WTC11 (cell line): ENCODE results near the gene BDH2. TPM values are rescaled to one million over a fixed set of nuclear protein-coding genes. Genes with fewer than 3 reads are reported as not detected.

Source experiments
- ATAC-seq: fragments of 200-7000 bp; cut with Tn5 transposase; 2 replicates; pipeline ENCODE4 v1.10.0; 2021; ENCODE audit warnings: mild to moderate bottlenecking, moderate library complexity
- CTCF ChIA-PET: fragments of 300-600 bp; sonication (Branson Sonifier 250); formaldehyde crosslinking; loops from one replicate; lab custom pipeline; 2021; ENCODE audit warnings: antibody characterized with exemption; lab: Charles Lee
- POLR2A ChIA-PET: fragments of 350-600 bp; sonication (Branson Sonifier 250); formaldehyde crosslinking; loops from one replicate; lab custom pipeline; 2021; ENCODE audit warnings: antibody characterized with exemption; lab: Charles Lee
- DNase-seq: peaks from one replicate; pipeline ENCODE4 v3.0.0; 2021; ENCODE audit warnings: low spot score
- H3K27ac Mint-ChIP-seq: 2 replicates; pipeline ENCODE4 v1.8.0; 2021; ENCODE audit warnings: mixed read lengths
- H3K27me3 Mint-ChIP-seq: 2 replicates; pipeline ENCODE4 v1.8.0; 2021; ENCODE audit warnings: low read depth, mild to moderate bottlenecking, moderate library complexity, mixed read lengths
- H3K36me3 Mint-ChIP-seq: 2 replicates; pipeline ENCODE4 v1.8.0; 2021; ENCODE audit warnings: mixed read lengths
- H3K4me1 Mint-ChIP-seq: 2 replicates; pipeline ENCODE4 v1.8.0; 2022; ENCODE audit warnings: mixed read lengths
- H3K4me3 Mint-ChIP-seq: 2 replicates; pipeline ENCODE4 v1.8.0; 2021; ENCODE audit warnings: mild to moderate bottlenecking, moderate library complexity, mixed read lengths
- H3K9me3 Mint-ChIP-seq: 2 replicates; pipeline ENCODE4 v1.8.0; 2021; ENCODE audit warnings: mixed read lengths
- ATF1 ChIP-seq: sonication (generic); formaldehyde crosslinking; IDR thresholded peaks from 2 replicates; pipeline ENCODE4 v1.8.1; 2023; ENCODE audit warnings: mild to moderate bottlenecking, moderate library complexity, missing genetic modification reagents
- ATF6 ChIP-seq: sonication (generic); formaldehyde crosslinking; IDR thresholded peaks from 2 replicates; pipeline ENCODE4 v1.8.1; 2023; ENCODE audit warnings: mild to moderate bottlenecking, missing genetic modification reagents
- CBFB ChIP-seq: sonication (generic); formaldehyde crosslinking; IDR thresholded peaks from 2 replicates; pipeline ENCODE4 v1.8.1; 2022; ENCODE audit warnings: mild to moderate bottlenecking, low read depth, missing genetic modification reagents
- CREB1 ChIP-seq: sonication (generic); formaldehyde crosslinking; IDR thresholded peaks from 2 replicates; pipeline ENCODE4 v1.8.0; 2023; ENCODE audit warnings: mild to moderate bottlenecking, missing genetic modification reagents
- CTCF ChIP-seq: fragments of 200-600 bp; IDR thresholded peaks from 2 replicates; pipeline ENCODE4 v1.8.0; 2022; ENCODE audit warnings: antibody characterized with exemption
- ERG ChIP-seq: fragments of 250-450 bp; sonication (Bioruptor Pico); IDR thresholded peaks from 2 replicates; pipeline ENCODE4 v1.8.0; 2021; ENCODE audit warnings: mild to moderate bottlenecking
- ETV6 ChIP-seq: sonication (generic); formaldehyde crosslinking; IDR thresholded peaks from 2 replicates; pipeline ENCODE4 v1.8.1; 2022; ENCODE audit warnings: mild to moderate bottlenecking, missing genetic modification reagents
- FOXK1 ChIP-seq: sonication (generic); formaldehyde crosslinking; IDR thresholded peaks from 2 replicates; pipeline ENCODE4 v1.8.0; 2022; ENCODE audit warnings: mild to moderate bottlenecking, moderate library complexity, missing genetic modification reagents
- FOXP1 ChIP-seq: sonication (generic); formaldehyde crosslinking; IDR thresholded peaks from 2 replicates; pipeline ENCODE4 v1.8.0; 2022; ENCODE audit warnings: missing genetic modification reagents, mild to moderate bottlenecking, moderate library complexity, borderline replicate concordance
- GABPB1 ChIP-seq: sonication (generic); formaldehyde crosslinking; IDR thresholded peaks from 2 replicates; pipeline ENCODE4 v1.8.1; 2023; ENCODE audit warnings: mild to moderate bottlenecking, missing genetic modification reagents
- GTF2I ChIP-seq: fragments of 250-450 bp; sonication (Bioruptor Pico); conservative IDR thresholded peaks from 2 replicates; pipeline ENCODE4 v1.4.0; 2021; ENCODE audit warnings: mild to moderate bottlenecking
- HMGA2 ChIP-seq: fragments of 250-450 bp; sonication (Bioruptor Pico); IDR thresholded peaks from 2 replicates; pipeline ENCODE4 v1.4.0; 2021; ENCODE audit warnings: mild to moderate bottlenecking, moderate library complexity
- JUN ChIP-seq: sonication (generic); formaldehyde crosslinking; IDR thresholded peaks from 2 replicates; pipeline ENCODE4 v1.8.0; 2023; ENCODE audit warnings: mild to moderate bottlenecking, missing genetic modification reagents
- KAT7 ChIP-seq: sonication (generic); formaldehyde crosslinking; IDR thresholded peaks from 2 replicates; pipeline ENCODE4 v1.8.1; 2023; ENCODE audit warnings: missing genetic modification reagents, mild to moderate bottlenecking, borderline replicate concordance
- NFE2L1 ChIP-seq: sonication (generic); formaldehyde crosslinking; IDR thresholded peaks from 2 replicates; pipeline ENCODE4 v1.8.1; 2023; ENCODE audit warnings: missing genetic modification reagents
- NFYB ChIP-seq: sonication (generic); formaldehyde crosslinking; conservative IDR thresholded peaks from 2 replicates; pipeline ENCODE4 v1.8.0; 2022; ENCODE audit warnings: low read depth, missing genetic modification reagents
- NR1H2 ChIP-seq: sonication (generic); formaldehyde crosslinking; IDR thresholded peaks from 2 replicates; pipeline ENCODE4 v1.9.0; 2021; ENCODE audit warnings: mild to moderate bottlenecking, moderate library complexity, missing genetic modification reagents
- OVOL2 ChIP-seq: fragments of 250-450 bp; sonication (Bioruptor Pico); IDR thresholded peaks from 2 replicates; pipeline ENCODE4 v1.9.0; 2021; ENCODE audit warnings: mild to moderate bottlenecking, borderline replicate concordance
- RELA ChIP-seq: sonication (generic); formaldehyde crosslinking; IDR thresholded peaks from 2 replicates; pipeline ENCODE4 v1.8.1; 2022; ENCODE audit warnings: missing genetic modification reagents, mild to moderate bottlenecking, borderline replicate concordance
- SMAD4 ChIP-seq: sonication (generic); formaldehyde crosslinking; IDR thresholded peaks from 2 replicates; pipeline ENCODE4 v1.8.0; 2022; ENCODE audit warnings: mild to moderate bottlenecking, missing genetic modification reagents
- SOX15 ChIP-seq: fragments of 250-450 bp; sonication (Bioruptor Pico); IDR thresholded peaks from 2 replicates; pipeline ENCODE4 v1.9.0; 2021; ENCODE audit warnings: mild to moderate bottlenecking
- TCF7 ChIP-seq: sonication (generic); formaldehyde crosslinking; IDR thresholded peaks from 2 replicates; pipeline ENCODE4 v1.8.0; 2022; ENCODE audit warnings: mild to moderate bottlenecking, low read depth, missing genetic modification reagents, moderate library complexity
- USF1 ChIP-seq: sonication (generic); formaldehyde crosslinking; IDR thresholded peaks from 2 replicates; pipeline ENCODE4 v1.8.0; 2022; ENCODE audit warnings: mild to moderate bottlenecking, missing genetic modification reagents
- ZNF121 ChIP-seq: sonication (generic); formaldehyde crosslinking; IDR thresholded peaks from 2 replicates; pipeline ENCODE4 v1.8.0; 2023; ENCODE audit warnings: missing genetic modification reagents
- ZNF138 ChIP-seq: sonication (generic); formaldehyde crosslinking; conservative IDR thresholded peaks from 2 replicates; pipeline ENCODE4 v1.8.1; 2022; ENCODE audit warnings: mild to moderate bottlenecking, moderate library complexity, missing genetic modification reagents
- ZNF219 ChIP-seq: sonication (generic); formaldehyde crosslinking; IDR thresholded peaks from 2 replicates; pipeline ENCODE4 v1.8.0; 2023; ENCODE audit warnings: missing genetic modification reagents, mild to moderate bottlenecking, borderline replicate concordance
- ZNF232 ChIP-seq: sonication (generic); formaldehyde crosslinking; IDR thresholded peaks from 2 replicates; pipeline ENCODE4 v1.8.0; 2022; ENCODE audit warnings: mild to moderate bottlenecking, missing genetic modification reagents
- ZNF263 ChIP-seq: sonication (generic); formaldehyde crosslinking; IDR thresholded peaks from 2 replicates; pipeline ENCODE4 v1.8.1; 2022; ENCODE audit warnings: low read depth, mild to moderate bottlenecking, moderate library complexity, missing genetic modification reagents
- ZNF317 ChIP-seq: sonication (generic); formaldehyde crosslinking; IDR thresholded peaks from 2 replicates; pipeline ENCODE4 v1.8.1; 2023; ENCODE audit warnings: low read depth, mild to moderate bottlenecking, moderate library complexity, missing genetic modification reagents, borderline replicate concordance
- ZNF416 ChIP-seq: fragments of 250-450 bp; sonication (Bioruptor Pico); IDR thresholded peaks from 2 replicates; pipeline ENCODE4 v1.9.0; 2021; ENCODE audit warnings: mild to moderate bottlenecking, inconsistent platforms
- ZNF423 ChIP-seq: fragments of 250-450 bp; sonication (Bioruptor Pico); IDR thresholded peaks from 2 replicates; pipeline ENCODE4 v2.1.2; 2022; ENCODE audit warnings: mild to moderate bottlenecking, moderate library complexity
- ZNF425 ChIP-seq: fragments of 250-450 bp; sonication (Bioruptor Pico); conservative IDR thresholded peaks from 2 replicates; pipeline ENCODE4 v1.9.0; 2021; ENCODE audit warnings: mild to moderate bottlenecking
- ZNF671 ChIP-seq: fragments of 250-450 bp; sonication (Bioruptor Pico); IDR thresholded peaks from 2 replicates; pipeline ENCODE4 v1.8.0; 2021; ENCODE audit warnings: mild to moderate bottlenecking
- total RNA-seq: library from RNA; stranded (reverse); gene quantifications from 3 replicates; pipeline ENCODE4 v1.2.3, GENCODE V29; 2021

Gene BDH2
- total RNA-seq, 1 experiment from 2014 or later: 39.6 TPM

GRCh38 chr4:103075894-103076746 lies 23.5 kb downstream of the BDH2 start:
- H3K4me3 Mint-ChIP-seq: peak overlapping the region; percentile 85
- H3K27me3 Mint-ChIP-seq: peaks cover 41% of the 10 kb centered on the region
- H3K36me3 Mint-ChIP-seq: no peaks in the 10 kb centered on the region
- ATAC-seq: peak; percentile 74
- ChIA-PET CTCF (interaction anchor here (1.1 to 2.5 kb wide), 2 partner anchors 24 to 56 kb away, joined by 3 to 9 read pairs; partner anchors contain the start of genes BDH2 and SLC9B1), POLR2A (interaction anchor here (1.2 kb wide), 1 partner anchor 18 kb away, joined by 3 read pairs; no protein-coding TSS in a partner anchor)
- peaks cover 12% of the 10 kb centered on the region for H3K4me1 Mint-ChIP-seq
- H3K27ac Mint-ChIP-seq: no peak overlapping the region
- no peaks in the 10 kb centered on the region for H3K9me3 Mint-ChIP-seq
- peak; percentile 71 for DNase-seq
- no peak for TF ChIP-seq ZNF671
- no peak for TF ChIP-seq HMGA2 (CRISPR knock-in tag)
- TF ChIP-seq CTCF: no peak
- no peak for TF ChIP-seq KAT7
- TF ChIP-seq ATF6 (CRISPR knock-in tag): no peak
- no peak; the same call in 1 of the 2 replicates for TF ChIP-seq ZNF317 (CRISPR knock-in tag)
- TF ChIP-seq GTF2I: no peak
- no peak for TF ChIP-seq NFE2L1 (CRISPR knock-in tag)
- TF ChIP-seq NR1H2 (CRISPR knock-in tag): no peak
- peak; percentile 79; the same call in 1 of the 2 replicates for TF ChIP-seq ZNF263 (CRISPR knock-in tag)
- peak; percentile 38; the same call in 1 of the 2 replicates for TF ChIP-seq ZNF416
- TF ChIP-seq ZNF121 (CRISPR knock-in tag): no peak
- no peak for TF ChIP-seq ZNF232 (CRISPR knock-in tag)
- no peak for TF ChIP-seq SMAD4 (CRISPR knock-in tag)
- TF ChIP-seq ZNF425 (CRISPR knock-in tag): no peak
- no peak for TF ChIP-seq JUN (CRISPR knock-in tag)
- no peak for TF ChIP-seq ERG (CRISPR knock-in tag)
- peak; percentile 57; the same call in 1 of the 2 replicates for TF ChIP-seq CREB1 (CRISPR knock-in tag)
- no peak for TF ChIP-seq OVOL2 (CRISPR knock-in tag)
- TF ChIP-seq ATF1 (CRISPR knock-in tag): no peak
- TF ChIP-seq FOXK1 (CRISPR knock-in tag): no peak; the same call in 1 of the 2 replicates
- peak; percentile 87 for TF ChIP-seq FOXP1
- no peak for TF ChIP-seq USF1 (CRISPR knock-in tag)
- no peak; the same call in 1 of the 2 replicates for TF ChIP-seq NFYB (CRISPR knock-in tag)
- no peak; the same call in 1 of the 2 replicates for TF ChIP-seq ETV6 (CRISPR knock-in tag)
- no peak for TF ChIP-seq TCF7 (CRISPR knock-in tag)
- no peak for TF ChIP-seq ZNF138 (CRISPR knock-in tag)
- peak; percentile 29 for TF ChIP-seq GABPB1 (CRISPR knock-in tag)
- TF ChIP-seq ZNF423 (CRISPR knock-in tag): no peak
- no peak for TF ChIP-seq SOX15 (CRISPR knock-in tag)
- no peak for TF ChIP-seq CBFB (CRISPR knock-in tag)
- no peak for TF ChIP-seq RELA (CRISPR knock-in tag)
- TF ChIP-seq ZNF219 (CRISPR knock-in tag): no peak
